HepG2 (cell line): Measurements from ENCODE around the gene CHST11.

Experiments
- ETV6 ChIP-seq: sonication (generic); formaldehyde crosslinking; conservative IDR thresholded peaks from 2 replicates; pipeline ENCODE4 v1.4.0; 2020; ENCODE audit warnings: missing genetic modification reagents
- HNF4A ChIP-seq: sonication (generic); formaldehyde crosslinking; IDR thresholded peaks from 2 replicates; pipeline ENCODE4 v1.4.0; 2020; ENCODE audit warnings: missing genetic modification reagents
- POLR2A ChIP-seq, 2 experiments: IDR thresholded peaks; 2 replicates each; pipeline ENCODE4 v1.6.1; 2011; ENCODE audit warnings: low read depth in 2 of 2, low read length in 2 of 2, mild to moderate bottlenecking in 1 of 2, moderate library complexity in 1 of 2; ENCODE audit not compliant: insufficient read depth in 1 of 2
- POLR2AphosphoS5 ChIP-seq: IDR thresholded peaks from 2 replicates; pipeline ENCODE4 v1.6.1; 2012; ENCODE audit warnings: low read depth, low read length
- TCF12 ChIP-seq, 2 experiments: fragments of 450-650 bp in 1 of 2; sonication (generic) in 1 of 2; formaldehyde crosslinking in 1 of 2; IDR thresholded peaks; 2 replicates each; pipeline versions ENCODE4 v1.6.1 to v1.8.0; 2017 to 2022; ENCODE audit warnings: antibody characterized with exemption in 1 of 2, mild to moderate bottlenecking in 1 of 2, missing genetic modification reagents in 1 of 2, moderate library complexity in 1 of 2
- TOPORS ChIP-seq: sonication (generic); formaldehyde crosslinking; IDR thresholded peaks from 2 replicates; pipeline ENCODE4 v1.8.0; 2023; ENCODE audit warnings: mild to moderate bottlenecking, missing genetic modification reagents
- ZFP62 ChIP-seq: sonication (generic); formaldehyde crosslinking; IDR thresholded peaks from 2 replicates; pipeline ENCODE4 v1.4.0; 2020; ENCODE audit warnings: missing genetic modification reagents
- ZNF136 ChIP-seq: sonication (generic); formaldehyde crosslinking; IDR thresholded peaks from 2 replicates; pipeline ENCODE4 v1.8.1; 2022; ENCODE audit warnings: low read depth, mild to moderate bottlenecking, moderate library complexity, missing genetic modification reagents
- TF ChIP-seq, protein P1 (sequence below), 2 experiments: IDR thresholded peaks; 2 replicates each; pipeline ENCODE4 v1.6.1; 2011 to 2012; ENCODE audit warnings: low read length in 2 of 2, borderline replicate concordance in 1 of 2, low read depth in 1 of 2, mild to moderate bottlenecking in 1 of 2, moderate library complexity in 1 of 2

DNA sequence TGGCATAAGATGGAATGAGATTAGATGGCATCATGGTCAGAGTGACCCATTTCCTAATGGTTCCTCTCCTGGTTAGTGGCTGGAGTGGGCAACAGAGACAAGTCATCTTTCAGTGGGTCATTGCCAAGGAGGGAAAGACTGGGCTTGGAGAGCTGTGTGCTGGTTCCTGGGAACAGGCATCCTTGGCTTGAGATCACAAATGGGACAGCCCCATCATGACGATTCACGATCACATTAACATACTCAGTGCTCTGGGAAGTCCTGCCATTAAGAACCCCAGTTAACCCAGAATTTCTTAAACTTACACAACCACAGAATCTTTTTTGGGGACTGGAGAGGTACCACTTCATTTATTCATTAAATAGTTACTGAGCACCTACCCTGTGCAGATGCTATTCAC lies 27.3 kb downstream of the CHST11 start:
- TF ChIP-seq ETV6 (CRISPR knock-in tag) (no peak), TCF12 (IDR thresholded peaks at IDR 0.05) (no peak), TCF12 (CRISPR knock-in tag; IDR thresholded peaks at IDR 0.05) (no peak), POLR2AphosphoS5 (no peak), TOPORS (CRISPR knock-in tag) (no peak), ZNF136 (CRISPR knock-in tag) (no peak), ZFP62 (CRISPR knock-in tag) (no peak), POLR2A (IDR thresholded peaks at IDR 0.05; ENCODE audit: insufficient read depth in 1 of 2, low read depth in 2 of 2, low read length in 2 of 2) (no peak), HNF4A (CRISPR knock-in tag) (no peak)
- TF ChIP-seq, protein P1, sequence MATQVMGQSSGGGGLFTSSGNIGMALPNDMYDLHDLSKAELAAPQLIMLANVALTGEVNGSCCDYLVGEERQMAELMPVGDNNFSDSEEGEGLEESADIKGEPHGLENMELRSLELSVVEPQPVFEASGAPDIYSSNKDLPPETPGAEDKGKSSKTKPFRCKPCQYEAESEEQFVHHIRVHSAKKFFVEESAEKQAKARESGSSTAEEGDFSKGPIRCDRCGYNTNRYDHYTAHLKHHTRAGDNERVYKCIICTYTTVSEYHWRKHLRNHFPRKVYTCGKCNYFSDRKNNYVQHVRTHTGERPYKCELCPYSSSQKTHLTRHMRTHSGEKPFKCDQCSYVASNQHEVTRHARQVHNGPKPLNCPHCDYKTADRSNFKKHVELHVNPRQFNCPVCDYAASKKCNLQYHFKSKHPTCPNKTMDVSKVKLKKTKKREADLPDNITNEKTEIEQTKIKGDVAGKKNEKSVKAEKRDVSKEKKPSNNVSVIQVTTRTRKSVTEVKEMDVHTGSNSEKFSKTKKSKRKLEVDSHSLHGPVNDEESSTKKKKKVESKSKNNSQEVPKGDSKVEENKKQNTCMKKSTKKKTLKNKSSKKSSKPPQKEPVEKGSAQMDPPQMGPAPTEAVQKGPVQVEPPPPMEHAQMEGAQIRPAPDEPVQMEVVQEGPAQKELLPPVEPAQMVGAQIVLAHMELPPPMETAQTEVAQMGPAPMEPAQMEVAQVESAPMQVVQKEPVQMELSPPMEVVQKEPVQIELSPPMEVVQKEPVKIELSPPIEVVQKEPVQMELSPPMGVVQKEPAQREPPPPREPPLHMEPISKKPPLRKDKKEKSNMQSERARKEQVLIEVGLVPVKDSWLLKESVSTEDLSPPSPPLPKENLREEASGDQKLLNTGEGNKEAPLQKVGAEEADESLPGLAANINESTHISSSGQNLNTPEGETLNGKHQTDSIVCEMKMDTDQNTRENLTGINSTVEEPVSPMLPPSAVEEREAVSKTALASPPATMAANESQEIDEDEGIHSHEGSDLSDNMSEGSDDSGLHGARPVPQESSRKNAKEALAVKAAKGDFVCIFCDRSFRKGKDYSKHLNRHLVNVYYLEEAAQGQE (IDR thresholded peaks at IDR 0.05; ENCODE audit: borderline replicate concordance in 1 of 2, low read depth in 1 of 2, low read length in 2 of 2): no peak
